ENCODE measurements around the gene POLD4. TPM values are rescaled to one million over a fixed set of nuclear protein-coding genes. Genes with fewer than 3 reads are reported as not detected.

Gene POLD4
- total RNA-seq, 2 donors from 2014 or later: 56.1 to 60.9 TPM

Other genes with a start within 250 kb of the POLD4 start
- gene KDM2A, start 234.3 kb downstream of the POLD4 start, total RNA-seq: 10 to 100 TPM; 55.3 to 58.3 TPM
- 10 to 100 TPM; 50.4 to 58.2 TPM for gene GRK2, start 87.1 kb downstream of the POLD4 start, total RNA-seq
- 10 to 100 TPM; 40.7 to 42.8 TPM for gene ANKRD13D, start 64.2 kb downstream of the POLD4 start, total RNA-seq
- gene SSH3, start 50.0 kb downstream of the POLD4 start, total RNA-seq: 10 to 100 TPM; 23.5 to 26.2 TPM
- 10 to 100 TPM; 10.0 to 15.2 TPM for gene CLCF1, start 20.1 kb upstream of the POLD4 start, total RNA-seq
- 10 to 100 TPM; 10.3 to 11.4 TPM for gene RAD9A, start 38.4 kb upstream of the POLD4 start, total RNA-seq
- 10 to 100 TPM; 62.1 to 70.6 TPM for gene PPP1CA, start 48.3 kb upstream of the POLD4 start, total RNA-seq
- gene TBC1D10C, start 50.5 kb upstream of the POLD4 start, total RNA-seq: 1 to 10 TPM; 2.9 to 3.4 TPM
- 1 to 10 TPM; 1.4 to 1.6 TPM for gene CARNS1, start 62.1 kb upstream of the POLD4 start, total RNA-seq
- 10 to 100 TPM; 28.9 TPM for gene RPS6KB2, start 74.9 kb upstream of the POLD4 start, total RNA-seq
- 1 to 10 TPM; 2.5 TPM for gene PTPRCAP, start 84.1 kb upstream of the POLD4 start, total RNA-seq
- gene CORO1B, start 89.9 kb upstream of the POLD4 start, total RNA-seq: 10 to 100 TPM; 62.6 to 79.7 TPM
- gene GPR152, start 99.2 kb upstream of the POLD4 start, total RNA-seq: not detected
- gene CABP4, start 101.8 kb upstream of the POLD4 start, total RNA-seq: 1 to 10 TPM; 1.2 to 2.2 TPM
- gene TMEM134, start 115.7 kb upstream of the POLD4 start, total RNA-seq: 10 to 100 TPM; 31.0 to 35.9 TPM
- gene AIP, start 129.5 kb upstream of the POLD4 start, total RNA-seq: 10 to 100 TPM; 44.4 to 50.5 TPM
- 10 to 100 TPM; 31.5 to 42.7 TPM for gene PITPNM1, start 151.8 kb upstream of the POLD4 start, total RNA-seq
- 10 to 100 TPM; 39.7 to 40.0 TPM for gene CDK2AP2, start 154.6 kb upstream of the POLD4 start, total RNA-seq
- gene CABP2, start 169.9 kb upstream of the POLD4 start, total RNA-seq: not detected
- 100 to 1,000 TPM; 338 to 370 TPM for gene GSTP1, start 230.3 kb upstream of the POLD4 start, total RNA-seq